H9 (cell line): ENCODE results near the gene BTN2A1. TPM values are rescaled to one million over a fixed set of nuclear protein-coding genes. Genes with fewer than 3 reads are reported as not detected.

ENCODE experiments used
- DNase-seq: peaks from one replicate; pipeline ENCODE4 v3.0.0-alpha.2; 2017
- H2AFZ ChIP-seq: one replicate; pipeline ENCODE4 v1.6.1; 2013; ENCODE audit warnings: mild to moderate bottlenecking, low read length, control low read depth, moderate library complexity
- H2AK5ac ChIP-seq: 2 replicates; pipeline ENCODE4 v1.6.1; 2013; ENCODE audit warnings: low read length, control low read depth, mixed read lengths; ENCODE audit not compliant: insufficient read length
- H2BK120ac ChIP-seq: one replicate; pipeline ENCODE4 v1.6.1; 2013; ENCODE audit warnings: low read depth, mild to moderate bottlenecking, low read length, control low read depth, inconsistent platforms; ENCODE audit not compliant: poor library complexity, severe bottlenecking
- H2BK12ac ChIP-seq: 2 replicates; pipeline ENCODE4 v1.6.1; 2013; ENCODE audit warnings: low read length, control low read depth, mixed read lengths, low read depth; ENCODE audit not compliant: insufficient read length
- H2BK15ac ChIP-seq: 2 replicates; pipeline ENCODE4 v1.6.1; 2013; ENCODE audit warnings: low read depth, low read length, control low read depth
- H2BK20ac ChIP-seq: one replicate; pipeline ENCODE4 v1.6.1; 2013; ENCODE audit warnings: low read depth, mild to moderate bottlenecking, low read length, control low read depth, inconsistent platforms; ENCODE audit not compliant: poor library complexity, severe bottlenecking
- H2BK5ac ChIP-seq: 2 replicates; pipeline ENCODE4 v1.6.1; 2013; ENCODE audit warnings: low read length, control low read depth, mixed read lengths; ENCODE audit not compliant: insufficient read length
- H3K14ac ChIP-seq: 2 replicates; pipeline ENCODE4 v1.6.1; 2013; ENCODE audit warnings: low read length, control low read depth; ENCODE audit not compliant: insufficient read depth
- H3K18ac ChIP-seq: 2 replicates; pipeline ENCODE4 v1.6.1; 2013; ENCODE audit warnings: low read depth, mild to moderate bottlenecking, mixed read lengths, low read length, control low read depth; ENCODE audit not compliant: insufficient read length
- H3K23ac ChIP-seq: 2 replicates; pipeline ENCODE4 v1.6.1; 2013; ENCODE audit warnings: low read length, control low read depth, mixed read lengths, low read depth; ENCODE audit not compliant: insufficient read length
- H3K23me2 ChIP-seq: 2 replicates; pipeline ENCODE4 v1.6.1; 2013; ENCODE audit warnings: low read depth, mild to moderate bottlenecking, mixed read lengths, low read length, control low read depth; ENCODE audit not compliant: insufficient read length, poor library complexity, severe bottlenecking
- H3K27ac ChIP-seq: 2 replicates; pipeline ENCODE4 v1.5.1; 2013; ENCODE audit warnings: low read length, control low read depth, mixed read lengths, low read depth; ENCODE audit not compliant: insufficient read length
- H3K27me3 ChIP-seq: 2 replicates; pipeline ENCODE4 v1.6.1; 2013; ENCODE audit warnings: low read length, control low read depth, inconsistent platforms; ENCODE audit not compliant: insufficient read depth
- H3K4ac ChIP-seq: 2 replicates; pipeline ENCODE4 v1.6.1; 2013; ENCODE audit warnings: low read depth, mild to moderate bottlenecking, control low read depth, inconsistent platforms, low read length, moderate library complexity
- H3K4me1 ChIP-seq: 2 replicates; pipeline ENCODE4 v1.6.1; 2013; ENCODE audit warnings: low read length, control low read depth, inconsistent platforms; ENCODE audit not compliant: insufficient read depth
- H3K4me2 ChIP-seq: 2 replicates; pipeline ENCODE4 v1.6.1; 2013; ENCODE audit warnings: low read length, control low read depth, mixed read lengths; ENCODE audit not compliant: insufficient read length, insufficient read depth
- H3K56ac ChIP-seq: 2 replicates; pipeline ENCODE4 v1.6.1; 2013; ENCODE audit warnings: low read depth, mild to moderate bottlenecking, mixed read lengths, low read length, control low read depth; ENCODE audit not compliant: insufficient read length
- H3K79me1 ChIP-seq: 2 replicates; pipeline ENCODE4 v1.6.1; 2013; ENCODE audit warnings: low read depth, mild to moderate bottlenecking, moderate library complexity, low read length, control low read depth, inconsistent platforms; ENCODE audit not compliant: insufficient read depth, poor library complexity, severe bottlenecking
- H3K79me2 ChIP-seq: 2 replicates; pipeline ENCODE4 v1.6.1; 2013; ENCODE audit warnings: low read length, control low read depth, inconsistent platforms; ENCODE audit not compliant: insufficient read depth
- H3K9ac ChIP-seq: 2 replicates; pipeline ENCODE4 v1.6.1; 2013; ENCODE audit warnings: low read length, control low read depth, mixed read lengths; ENCODE audit not compliant: insufficient read length; ENCODE audit errors: extremely low read depth
- H3K9me3 ChIP-seq: one replicate; pipeline ENCODE4 v1.6.1; 2013; ENCODE audit warnings: low read depth, low read length, inconsistent platforms; ENCODE audit not compliant: control insufficient read depth
- H3T11ph ChIP-seq: one replicate; pipeline ENCODE4 v1.6.1; 2013; ENCODE audit warnings: mild to moderate bottlenecking, low read length, control low read depth, inconsistent platforms
- H4K20me1 ChIP-seq: one replicate; pipeline ENCODE4 v1.6.1; 2013; ENCODE audit not compliant: control insufficient read depth, insufficient read length, insufficient read depth
- H4K5ac ChIP-seq: 2 replicates; pipeline ENCODE4 v1.6.1; 2013; ENCODE audit warnings: low read depth, mild to moderate bottlenecking, mixed read lengths, low read length, control low read depth; ENCODE audit not compliant: insufficient read length
- H4K8ac ChIP-seq: replicated peaks from 2 replicates; pipeline ENCODE4 v1.6.1; 2013; ENCODE audit warnings: low read length, control low read depth, mixed read lengths, low read depth; ENCODE audit not compliant: insufficient read length
- H4K91ac ChIP-seq: 2 replicates; pipeline ENCODE4 v1.6.1; 2013; ENCODE audit warnings: low read depth, mild to moderate bottlenecking, moderate library complexity, mixed read lengths, low read length, control low read depth; ENCODE audit not compliant: insufficient read length
- H3K27ac Mint-ChIP-seq, 3 experiments: 2 replicates in 2 of 3; 3 replicates in 1 of 3; pipeline ENCODE4 v1.8.0; 2020 to 2021; ENCODE audit warnings: mixed read lengths in 3 of 3, mild to moderate bottlenecking in 1 of 3, moderate library complexity in 1 of 3
- H3K27me3 Mint-ChIP-seq: 2 replicates; pipeline ENCODE4 v1.8.0; 2021; ENCODE audit warnings: low read depth, mild to moderate bottlenecking, moderate library complexity, mixed read lengths
- H3K36me3 Mint-ChIP-seq, 3 experiments: 2 replicates in 2 of 3; 3 replicates in 1 of 3; pipeline ENCODE4 v1.8.0; 2020 to 2021; ENCODE audit warnings: low read depth in 3 of 3, mixed read lengths in 3 of 3; ENCODE audit not compliant: insufficient read depth in 1 of 3
- H3K4me1 Mint-ChIP-seq, 2 experiments: 2 replicates each; pipeline ENCODE4 v1.8.0; 2020; ENCODE audit warnings: mixed read lengths in 2 of 2
- H3K4me3 Mint-ChIP-seq, 2 experiments: 2 replicates in 1 of 2; 3 replicates in 1 of 2; pipeline ENCODE4 v1.8.0; 2020 to 2021; ENCODE audit warnings: mild to moderate bottlenecking in 2 of 2, mixed read lengths in 2 of 2, moderate library complexity in 1 of 2
- H3K9me3 Mint-ChIP-seq, 2 experiments: 2 replicates in 1 of 2; 3 replicates in 1 of 2; pipeline ENCODE4 v1.8.0; 2020; ENCODE audit warnings: mild to moderate bottlenecking in 2 of 2, mixed read lengths in 2 of 2, moderate library complexity in 1 of 2
- CTCF ChIP-seq: fragments of 200-600 bp; sonication (generic); conservative IDR thresholded peaks from 3 replicates; pipeline ENCODE4 v1.8.0; 2021; ENCODE audit warnings: antibody characterized with exemption, mild to moderate bottlenecking
- WGBS: extraction: QIAGEN DNeasy Blood & Tissue Kit; methylation state at CpG from one replicate; pipeline ENCODE4 v1.1.7; 2013; ENCODE audit warnings: missing lambda C conversion rate, low lambda C conversion rate, mixed read lengths; ENCODE audit not compliant: insufficient read length; ENCODE audit errors: extremely low coverage; 5-methylcytosine and 5-hydroxymethylcytosine counted together
- total RNA-seq: library from RNA; stranded (reverse); gene quantifications from 2 replicates; pipeline ENCODE4 v1.2.1, GENCODE V29; 2021

Gene BTN2A1
- total RNA-seq, 1 experiment from 2014 or later, result 18.4 TPM

GRCh38 chr6:26415791-26416190, 42.0 kb upstream of the BTN2A1 start:
- peaks cover 15 to 23% of the 10 kb centered on the region in 2 experiments for H3K9me3 Mint-ChIP-seq

More at GRCh38 chr6:26415791-26416190, 42.0 kb upstream of the BTN2A1 start:
- H3K4me3 Mint-ChIP-seq, result no peak overlapping the region
- DNase-seq, result no peak
- Histone ChIP-seq H2BK5ac (no peak overlapping the region), H4K5ac (no peak overlapping the region), H3K79me2 (no peaks in the 10 kb centered on the region), H4K8ac (no peak overlapping the region), H3K56ac (no peak overlapping the region), H3K4me1 (no peaks in the 10 kb centered on the region), H2BK20ac (no peak overlapping the region), H2AK5ac (no peak overlapping the region), H3K79me1 (no peaks in the 10 kb centered on the region), H3K4me2 (no peak overlapping the region), H3K4ac (no peak overlapping the region), H3T11ph (no peak overlapping the region), H2AFZ (no peak overlapping the region), H2BK12ac (no peak overlapping the region), H3K27ac (no peak overlapping the region), H3K14ac (no peak overlapping the region), H4K20me1 (no peaks in the 10 kb centered on the region), H3K9me3 (no peaks in the 10 kb centered on the region), H4K91ac (no peak overlapping the region), H2BK120ac (no peak overlapping the region), H3K18ac (no peak overlapping the region), H3K27me3 (no peaks in the 10 kb centered on the region), H3K23ac (no peak overlapping the region), H3K9ac (no peak overlapping the region), H3K23me2 (peaks cover 2% of the 10 kb centered on the region), H2BK15ac (no peak overlapping the region)
- TF ChIP-seq CTCF, result no peak
- no peak overlapping the region for H3K27ac Mint-ChIP-seq
- H3K4me1 Mint-ChIP-seq, result peaks cover 8% of the 10 kb centered on the region in 2 experiments
- peaks cover 0 to 9% (median 2%) of the 10 kb centered on the region in 3 experiments; a peak in 5 of 7 replicates for H3K36me3 Mint-ChIP-seq
- peaks cover 10% of the 10 kb centered on the region for H3K27me3 Mint-ChIP-seq
- WGBS, result no CpG with 5 or more reads among the region's 2 CpGs
